Measurements from ENCODE around the gene CCDC71L.
"Not testable (repeated sequence)": the region's sequence is repeated elsewhere in the genome, so short reads cannot be mapped to it uniquely, and the experiment has no call there.

The CCDC71L gene

GRCh38 chr7:106692450-106693051 is 31.6 kb upstream of the CCDC71L start:
- H2AFZ ChIP-seq (ENCODE audit: low read depth, low read length): no peak overlapping the region
- no peaks in the 10 kb centered on the region for H4K20me1 ChIP-seq (ENCODE audit: insufficient read depth, low read length)
- H3K4me1 ChIP-seq (ENCODE audit: low read length): peaks cover 12% of the 10 kb centered on the region
- TF ChIP-seq EZH2phosphoT487 (IDR thresholded peaks at IDR 0.05; ENCODE audit: low read depth) (no peak), CTCF (IDR thresholded peaks at IDR 0.05; ENCODE audit: low read depth, low read length) (no peak)
- no peak overlapping the region for H3K4me3 ChIP-seq (ENCODE audit: low read length)
- no peak overlapping the region for H3K4me2 ChIP-seq (ENCODE audit: low read length)
- H3K27me3 ChIP-seq (ENCODE audit: low read depth, low read length): no peaks in the 10 kb centered on the region
- H3K27ac ChIP-seq (ENCODE audit: low read length): no peak overlapping the region
- no peaks in the 10 kb centered on the region for H3K9me3 ChIP-seq (ENCODE audit: insufficient read depth, low read length)
- H3K36me3 ChIP-seq (replicated peaks; ENCODE audit: low read depth, low read length): no peaks in the 10 kb centered on the region
- no peak overlapping the region for H3K9ac ChIP-seq (ENCODE audit: low read length)
- H3K79me2 ChIP-seq (ENCODE audit: low read length): no peaks in the 10 kb centered on the region

- not testable (repeated sequence) for H4K20me1 ChIP-seq (ENCODE audit: insufficient read depth, low read length); H3K9me3 ChIP-seq (ENCODE audit: insufficient read depth, low read length); H2AFZ ChIP-seq (ENCODE audit: low read depth, low read length); H3K79me2 ChIP-seq (ENCODE audit: low read length); H3K27me3 ChIP-seq (ENCODE audit: low read depth, low read length); H3K36me3 ChIP-seq (replicated peaks; ENCODE audit: low read depth, low read length); H3K9ac ChIP-seq (ENCODE audit: low read length); H3K4me3 ChIP-seq (ENCODE audit: low read length); H3K4me2 ChIP-seq (ENCODE audit: low read length); H3K27ac ChIP-seq (ENCODE audit: low read length); H3K4me1 ChIP-seq (ENCODE audit: low read length)
Observed at GRCh38 chr7:106688161-106688560, 27.2 kb upstream of the CCDC71L start.

GRCh38 chr7:106683941-106684340 is 23.0 kb upstream of the CCDC71L start:
- H3K27ac ChIP-seq (ENCODE audit: low read length): no peak overlapping the region
- H3K4me1 ChIP-seq (ENCODE audit: low read length): peaks cover 7% of the 10 kb centered on the region
- TF ChIP-seq EZH2phosphoT487 (IDR thresholded peaks at IDR 0.05; ENCODE audit: low read depth): no peak
- TF ChIP-seq CTCF (IDR thresholded peaks at IDR 0.05; ENCODE audit: low read depth, low read length): no peak
- no peaks in the 10 kb centered on the region for H3K27me3 ChIP-seq (ENCODE audit: low read depth, low read length)
- no peak overlapping the region for H3K9ac ChIP-seq (ENCODE audit: low read length)
- H3K79me2 ChIP-seq (ENCODE audit: low read length): no peaks in the 10 kb centered on the region
- no peak overlapping the region for H2AFZ ChIP-seq (ENCODE audit: low read depth, low read length)
- H3K4me2 ChIP-seq (ENCODE audit: low read length): no peak overlapping the region
- H3K9me3 ChIP-seq (ENCODE audit: insufficient read depth, low read length): no peaks in the 10 kb centered on the region
- no peak overlapping the region for H3K4me3 ChIP-seq (ENCODE audit: low read length)
- no peaks in the 10 kb centered on the region for H4K20me1 ChIP-seq (ENCODE audit: insufficient read depth, low read length)
- no peaks in the 10 kb centered on the region for H3K36me3 ChIP-seq (replicated peaks; ENCODE audit: low read depth, low read length)

GRCh38 chr7:106681815-106682495 is 21.0 kb upstream of the CCDC71L start:
- Histone ChIP-seq H3K79me2 (ENCODE audit: low read length) (no peaks in the 10 kb centered on the region), H3K36me3 (replicated peaks; ENCODE audit: low read depth, low read length) (no peaks in the 10 kb centered on the region), H3K4me2 (ENCODE audit: low read length) (no peak overlapping the region), H4K20me1 (ENCODE audit: insufficient read depth, low read length) (no peaks in the 10 kb centered on the region), H3K4me3 (ENCODE audit: low read length) (no peak overlapping the region), H3K9me3 (ENCODE audit: insufficient read depth, low read length) (no peaks in the 10 kb centered on the region), H3K27me3 (ENCODE audit: low read depth, low read length) (no peaks in the 10 kb centered on the region), H3K4me1 (ENCODE audit: low read length) (peaks cover 8% of the 10 kb centered on the region), H3K27ac (ENCODE audit: low read length) (no peak overlapping the region), H3K9ac (ENCODE audit: low read length) (no peak overlapping the region), H2AFZ (ENCODE audit: low read depth, low read length) (no peak overlapping the region)
- TF ChIP-seq CTCF (IDR thresholded peaks at IDR 0.05; ENCODE audit: low read depth, low read length) (no peak), EZH2phosphoT487 (IDR thresholded peaks at IDR 0.05; ENCODE audit: low read depth) (no peak)

All from OCI-LY3 (cell line).